HepG2 (cell line): ENCODE results near the gene ATE1. TPM values are rescaled to one million over a fixed set of nuclear protein-coding genes. Genes with fewer than 3 reads are reported as not detected.
A peak's percentile ranks its signal among the peaks of the same experiment; 100 is the strongest.

ENCODE experiments used
- BRCA1 ChIP-seq: sonication (generic); formaldehyde crosslinking; IDR thresholded peaks from 2 replicates; pipeline ENCODE4 v1.4.0; 2020; ENCODE audit warnings: missing genetic modification reagents
- ELF3 ChIP-seq: IDR thresholded peaks from 2 replicates; pipeline ENCODE4 v1.6.1; 2016; ENCODE audit warnings: missing genetic modification reagents, missing compliant biosample characterization
- HDAC1 ChIP-seq: sonication (generic); formaldehyde crosslinking; IDR thresholded peaks from 2 replicates; pipeline ENCODE4 v1.5.1; 2020; ENCODE audit warnings: mild to moderate bottlenecking, missing genetic modification reagents
- HNRNPLL ChIP-seq: fragments of 200-400 bp; formaldehyde crosslinking; IDR thresholded peaks from 2 replicates; pipeline ENCODE4 v1.6.1; 2017; ENCODE audit warnings: mild to moderate bottlenecking, low read depth, low read length; ENCODE audit not compliant: poor library complexity, severe bottlenecking
- MATR3 ChIP-seq: sonication (generic); formaldehyde crosslinking; IDR thresholded peaks from 2 replicates; pipeline ENCODE4 v1.4.0; 2020; ENCODE audit warnings: missing genetic modification reagents
- PAX8 ChIP-seq: sonication (generic); formaldehyde crosslinking; IDR thresholded peaks from 2 replicates; pipeline ENCODE4 v1.8.0; 2022; ENCODE audit warnings: mild to moderate bottlenecking, missing genetic modification reagents, borderline replicate concordance
- RXRA ChIP-seq: sonication (generic); formaldehyde crosslinking; IDR thresholded peaks from 2 replicates; pipeline ENCODE4 v1.5.1; 2020; ENCODE audit warnings: missing genetic modification reagents
- ZNF12 ChIP-seq: sonication (generic); formaldehyde crosslinking; IDR thresholded peaks from 2 replicates; pipeline ENCODE4 v1.5.0; 2020; ENCODE audit warnings: missing genetic modification reagents
- ZNF292 ChIP-seq: sonication (generic); formaldehyde crosslinking; IDR thresholded peaks from 2 replicates; pipeline ENCODE4 v1.8.1; 2022; ENCODE audit warnings: mild to moderate bottlenecking, low read depth, missing genetic modification reagents, borderline replicate concordance
- ZNF34 ChIP-seq: sonication (generic); formaldehyde crosslinking; IDR thresholded peaks from 2 replicates; pipeline ENCODE4 v1.4.0; 2020; ENCODE audit warnings: mild to moderate bottlenecking, missing genetic modification reagents, borderline replicate concordance
- ZNF543 ChIP-seq: sonication (generic); formaldehyde crosslinking; IDR thresholded peaks from 2 replicates; pipeline ENCODE4 v1.4.0; 2020; ENCODE audit warnings: mild to moderate bottlenecking, missing genetic modification reagents
- ZNF558 ChIP-seq: sonication (generic); formaldehyde crosslinking; IDR thresholded peaks from 2 replicates; pipeline ENCODE4 v1.9.0; 2022; ENCODE audit warnings: mild to moderate bottlenecking, missing genetic modification reagents, borderline replicate concordance
- ZNF703 ChIP-seq: sonication (generic); formaldehyde crosslinking; IDR thresholded peaks from 2 replicates; pipeline ENCODE4 v1.5.1; 2020; ENCODE audit warnings: missing genetic modification reagents, mild to moderate bottlenecking, moderate library complexity, borderline replicate concordance
- ZNF788 ChIP-seq: sonication (generic); formaldehyde crosslinking; IDR thresholded peaks from 2 replicates; pipeline ENCODE4 v1.5.0; 2020; ENCODE audit warnings: mild to moderate bottlenecking, missing genetic modification reagents, borderline replicate concordance
- ZSCAN20 ChIP-seq: sonication (generic); formaldehyde crosslinking; IDR thresholded peaks from 2 replicates; pipeline ENCODE4 v1.4.0; 2020; ENCODE audit warnings: missing genetic modification reagents, mild to moderate bottlenecking, borderline replicate concordance
- ZSCAN25 ChIP-seq: sonication (generic); formaldehyde crosslinking; IDR thresholded peaks from 2 replicates; pipeline ENCODE4 v1.8.0; 2022; ENCODE audit warnings: mild to moderate bottlenecking, missing genetic modification reagents
- polyA plus RNA-seq, 8 experiments: library from polyadenylated mRNA; depleted of rRNA in 3 of 8; stranded (reverse) in 7 of 8; unstranded in 1 of 8; fragments of >200 nt; fragmentation: Illumina TruSeq in 4 of 8; extraction: Trizol in 4 of 8; gene quantifications; 2 replicates each; pipeline versions ENCODE4 v1.2.1 to v1.2.3, GENCODE V29; 2011 to 2016; ENCODE audit warnings: low read depth in 4 of 8, missing spikeins in 1 of 8, mixed read lengths in 1 of 8; ENCODE audit not compliant: insufficient read depth in 1 of 8
- total RNA-seq, 5 experiments: library from RNA; depleted of rRNA; stranded (reverse); fragments of >200 nt; fragmentation: Illumina TruSeq; extraction: Trizol; gene quantifications; 2 replicates each; pipeline ENCODE4 v1.2.3, GENCODE V29; 2016; ENCODE audit warnings: low read depth in 1 of 5
- TF ChIP-seq, protein P1 (sequence below): sonication (generic); formaldehyde crosslinking; IDR thresholded peaks from 2 replicates; pipeline ENCODE4 v1.4.0; 2020; ENCODE audit warnings: missing genetic modification reagents, mild to moderate bottlenecking, borderline replicate concordance
- TF ChIP-seq, protein P2 (sequence below): sonication (generic); formaldehyde crosslinking; IDR thresholded peaks from 2 replicates; pipeline ENCODE4 v1.8.1; 2023; ENCODE audit warnings: mild to moderate bottlenecking, missing genetic modification reagents
- TF ChIP-seq, protein P3 (sequence below): sonication (generic); formaldehyde crosslinking; IDR thresholded peaks from 2 replicates; pipeline ENCODE4 v1.4.0; 2020; ENCODE audit warnings: missing genetic modification reagents
- TF ChIP-seq, protein P4 (sequence below): sonication (generic); formaldehyde crosslinking; IDR thresholded peaks from 2 replicates; pipeline ENCODE4 v1.4.0; 2020; ENCODE audit warnings: missing genetic modification reagents, borderline replicate concordance
- TF ChIP-seq, protein P5 (sequence below): sonication (generic); formaldehyde crosslinking; IDR thresholded peaks from 2 replicates; pipeline ENCODE4 v1.8.1; 2023; ENCODE audit warnings: missing genetic modification reagents, mild to moderate bottlenecking, borderline replicate concordance

Gene ATE1
- total and polyA plus RNA-seq, 2 of the 13 experiments (the other 11 are each of a cell fraction or from before 2014, with no cell fraction given), result 17.5 to 42.2 TPM

DNA sequence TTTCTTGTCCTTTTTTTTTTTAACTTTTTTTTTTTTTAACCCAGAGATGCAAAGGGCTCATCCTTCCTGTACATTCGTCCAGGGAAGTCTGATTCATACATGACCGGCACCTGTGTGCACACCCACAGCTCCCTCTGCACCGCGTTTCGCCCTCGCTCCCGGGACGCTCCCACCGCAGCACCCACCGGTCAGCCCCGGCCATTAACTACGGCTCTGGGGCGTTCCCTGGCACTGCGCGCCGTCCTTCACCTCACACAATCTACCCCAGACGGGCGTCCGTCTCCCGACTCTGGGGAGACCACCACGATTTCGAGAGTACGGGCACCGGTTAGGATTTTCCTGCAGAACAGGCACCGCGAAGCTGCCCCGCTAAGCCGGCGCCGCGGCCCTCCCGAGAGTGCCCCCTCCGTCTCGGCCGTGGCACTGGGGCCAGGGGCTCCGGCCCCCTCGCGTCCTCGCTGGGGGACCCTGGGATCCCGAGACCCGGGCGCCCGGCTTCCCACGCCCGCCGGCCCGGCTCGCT lies 452 bp downstream of the ATE1 start (continued):
- TF ChIP-seq, protein P1, sequence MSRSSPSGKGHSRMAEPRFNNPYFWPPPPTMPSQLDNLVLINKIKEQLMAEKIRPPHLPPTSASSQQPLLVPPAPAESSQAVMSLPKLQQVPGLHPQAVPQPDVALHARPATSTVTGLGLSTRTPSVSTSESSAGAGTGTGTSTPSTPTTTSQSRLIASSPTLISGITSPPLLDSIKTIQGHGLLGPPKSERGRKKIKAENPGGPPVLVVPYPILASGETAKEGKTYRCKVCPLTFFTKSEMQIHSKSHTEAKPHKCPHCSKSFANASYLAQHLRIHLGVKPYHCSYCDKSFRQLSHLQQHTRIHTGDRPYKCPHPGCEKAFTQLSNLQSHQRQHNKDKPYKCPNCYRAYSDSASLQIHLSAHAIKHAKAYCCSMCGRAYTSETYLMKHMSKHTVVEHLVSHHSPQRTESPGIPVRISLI (CRISPR knock-in tag), result peak; percentile 48; the same call in 1 of the 2 replicates
- TF ChIP-seq MATR3 (CRISPR knock-in tag) (no peak), BRCA1 (CRISPR knock-in tag) (no peak), ZSCAN25 (CRISPR knock-in tag) (no peak), ZNF703 (CRISPR knock-in tag) (0 out of 2 replicates have a peak, but pooled peaks have one; percentile 34), ZNF12 (CRISPR knock-in tag) (0 out of 2 replicates have a peak, but pooled peaks have one; percentile 18), ZNF292 (CRISPR knock-in tag) (peak; percentile 17; the same call in 1 of the 2 replicates), ELF3 (CRISPR knock-in tag) (no peak), ZNF558 (peak; percentile 82), PAX8 (CRISPR knock-in tag) (0 out of 2 replicates have a peak, but pooled peaks have one; percentile 26), HDAC1 (CRISPR knock-in tag) (no peak), RXRA (CRISPR knock-in tag) (peak; percentile 33; the same call in 1 of the 2 replicates), ZNF543 (CRISPR knock-in tag) (no peak), HNRNPLL (peak; percentile 58), ZSCAN20 (CRISPR knock-in tag) (0 out of 2 replicates have a peak, but pooled peaks have one; percentile 53), ZNF34 (0 out of 2 replicates have a peak, but pooled peaks have one; percentile 9), ZNF788 (CRISPR knock-in tag) (0 out of 2 replicates have a peak, but pooled peaks have one; percentile 41)
- TF ChIP-seq, protein P2, sequence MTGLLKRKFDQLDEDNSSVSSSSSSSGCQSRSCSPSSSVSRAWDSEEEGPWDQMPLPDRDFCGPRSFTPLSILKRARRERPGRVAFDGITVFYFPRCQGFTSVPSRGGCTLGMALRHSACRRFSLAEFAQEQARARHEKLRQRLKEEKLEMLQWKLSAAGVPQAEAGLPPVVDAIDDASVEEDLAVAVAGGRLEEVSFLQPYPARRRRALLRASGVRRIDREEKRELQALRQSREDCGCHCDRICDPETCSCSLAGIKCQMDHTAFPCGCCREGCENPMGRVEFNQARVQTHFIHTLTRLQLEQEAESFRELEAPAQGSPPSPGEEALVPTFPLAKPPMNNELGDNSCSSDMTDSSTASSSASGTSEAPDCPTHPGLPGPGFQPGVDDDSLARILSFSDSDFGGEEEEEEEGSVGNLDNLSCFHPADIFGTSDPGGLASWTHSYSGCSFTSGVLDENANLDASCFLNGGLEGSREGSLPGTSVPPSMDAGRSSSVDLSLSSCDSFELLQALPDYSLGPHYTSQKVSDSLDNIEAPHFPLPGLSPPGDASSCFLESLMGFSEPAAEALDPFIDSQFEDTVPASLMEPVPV (CRISPR knock-in tag), result 0 out of 2 replicates have a peak, but pooled peaks have one; percentile 19
- TF ChIP-seq, protein P3, sequence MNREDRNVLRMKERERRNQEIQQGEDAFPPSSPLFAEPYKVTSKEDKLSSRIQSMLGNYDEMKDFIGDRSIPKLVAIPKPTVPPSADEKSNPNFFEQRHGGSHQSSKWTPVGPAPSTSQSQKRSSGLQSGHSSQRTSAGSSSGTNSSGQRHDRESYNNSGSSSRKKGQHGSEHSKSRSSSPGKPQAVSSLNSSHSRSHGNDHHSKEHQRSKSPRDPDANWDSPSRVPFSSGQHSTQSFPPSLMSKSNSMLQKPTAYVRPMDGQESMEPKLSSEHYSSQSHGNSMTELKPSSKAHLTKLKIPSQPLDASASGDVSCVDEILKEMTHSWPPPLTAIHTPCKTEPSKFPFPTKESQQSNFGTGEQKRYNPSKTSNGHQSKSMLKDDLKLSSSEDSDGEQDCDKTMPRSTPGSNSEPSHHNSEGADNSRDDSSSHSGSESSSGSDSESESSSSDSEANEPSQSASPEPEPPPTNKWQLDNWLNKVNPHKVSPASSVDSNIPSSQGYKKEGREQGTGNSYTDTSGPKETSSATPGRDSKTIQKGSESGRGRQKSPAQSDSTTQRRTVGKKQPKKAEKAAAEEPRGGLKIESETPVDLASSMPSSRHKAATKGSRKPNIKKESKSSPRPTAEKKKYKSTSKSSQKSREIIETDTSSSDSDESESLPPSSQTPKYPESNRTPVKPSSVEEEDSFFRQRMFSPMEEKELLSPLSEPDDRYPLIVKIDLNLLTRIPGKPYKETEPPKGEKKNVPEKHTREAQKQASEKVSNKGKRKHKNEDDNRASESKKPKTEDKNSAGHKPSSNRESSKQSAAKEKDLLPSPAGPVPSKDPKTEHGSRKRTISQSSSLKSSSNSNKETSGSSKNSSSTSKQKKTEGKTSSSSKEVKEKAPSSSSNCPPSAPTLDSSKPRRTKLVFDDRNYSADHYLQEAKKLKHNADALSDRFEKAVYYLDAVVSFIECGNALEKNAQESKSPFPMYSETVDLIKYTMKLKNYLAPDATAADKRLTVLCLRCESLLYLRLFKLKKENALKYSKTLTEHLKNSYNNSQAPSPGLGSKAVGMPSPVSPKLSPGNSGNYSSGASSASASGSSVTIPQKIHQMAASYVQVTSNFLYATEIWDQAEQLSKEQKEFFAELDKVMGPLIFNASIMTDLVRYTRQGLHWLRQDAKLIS (CRISPR knock-in tag), result no peak
- TF ChIP-seq, protein P4, sequence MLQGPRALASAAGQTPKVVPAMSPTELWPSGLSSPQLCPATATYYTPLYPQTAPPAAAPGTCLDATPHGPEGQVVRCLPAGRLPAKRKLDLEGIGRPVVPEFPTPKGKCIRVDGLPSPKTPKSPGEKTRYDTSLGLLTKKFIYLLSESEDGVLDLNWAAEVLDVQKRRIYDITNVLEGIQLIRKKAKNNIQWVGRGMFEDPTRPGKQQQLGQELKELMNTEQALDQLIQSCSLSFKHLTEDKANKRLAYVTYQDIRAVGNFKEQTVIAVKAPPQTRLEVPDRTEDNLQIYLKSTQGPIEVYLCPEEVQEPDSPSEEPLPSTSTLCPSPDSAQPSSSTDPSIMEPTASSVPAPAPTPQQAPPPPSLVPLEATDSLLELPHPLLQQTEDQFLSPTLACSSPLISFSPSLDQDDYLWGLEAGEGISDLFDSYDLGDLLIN (CRISPR knock-in tag), result no peak
- TF ChIP-seq, protein P5, sequence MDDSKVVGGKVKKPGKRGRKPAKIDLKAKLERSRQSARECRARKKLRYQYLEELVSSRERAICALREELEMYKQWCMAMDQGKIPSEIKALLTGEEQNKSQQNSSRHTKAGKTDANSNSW (CRISPR knock-in tag), result 0 out of 2 replicates have a peak, but pooled peaks have one; percentile 21
